ENCODE measurements around the gene NISCH. TPM values are rescaled to one million over a fixed set of nuclear protein-coding genes. Genes with fewer than 3 reads are reported as not detected.

Gene NISCH
- total RNA-seq, 1 donor from 2014 or later, result 240 TPM

- Mint-ChIP-seq H3K9me3 (no peaks in the 10 kb centered on the region), H3K36me3 (peaks cover 30% of the 10 kb centered on the region), H3K4me1 (peaks cover 40% of the 10 kb centered on the region), H3K27ac (no peak overlapping the region), H3K4me3 (peak overlapping the region; percentile 92), H3K27me3 (ENCODE audit: low read depth) (no peaks in the 10 kb centered on the region)
- DNase-seq (ENCODE audit: low spot score in 2 of 2, unreplicated experiment in 2 of 2), result no peak
- no peak for TF ChIP-seq CTCF (IDR thresholded peaks at IDR 0.05; ENCODE audit: unreplicated experiment)
Measured at GRCh38 chr3:52458031-52458760, 2.8 kb downstream of the NISCH start.

- DNase-seq (ENCODE audit: low spot score in 2 of 2, unreplicated experiment in 2 of 2), result no peak
- H3K4me3 Mint-ChIP-seq, result no peak overlapping the region
- H3K36me3 Mint-ChIP-seq, result peaks cover 32% of the 10 kb centered on the region
Measured at GRCh38 chr3:52458770-52459545, 3.6 kb downstream of the NISCH start.

DNA sequence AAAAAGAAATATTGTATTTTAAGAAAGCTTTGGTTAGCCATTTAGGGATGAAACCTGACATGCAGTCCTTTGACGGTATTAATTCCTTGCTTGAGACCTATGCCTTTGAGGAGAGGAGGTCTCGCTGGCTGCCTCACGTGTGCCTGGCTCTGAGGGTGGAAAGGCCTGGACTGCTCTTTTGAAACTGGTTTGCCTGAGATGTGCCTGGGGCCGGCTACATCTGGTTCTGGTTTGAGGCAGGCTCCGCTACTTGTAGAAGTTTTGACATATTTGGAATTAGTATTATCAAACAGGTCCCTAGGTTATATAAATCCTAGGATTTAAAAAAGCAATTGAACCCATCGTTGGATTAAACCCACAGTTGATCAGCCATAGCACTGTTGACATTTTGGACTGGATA is 6.5 kb downstream of the NISCH start:
- TF ChIP-seq CTCF (IDR thresholded peaks at IDR 0.05; ENCODE audit: unreplicated experiment), result no peak
- no peaks in the 10 kb centered on the region for H3K27me3 Mint-ChIP-seq (ENCODE audit: low read depth)
- no peak overlapping the region for H3K4me3 Mint-ChIP-seq
- no peaks in the 10 kb centered on the region for H3K9me3 Mint-ChIP-seq
- H3K36me3 Mint-ChIP-seq, result peaks cover 39% of the 10 kb centered on the region
- no peak for DNase-seq (ENCODE audit: low spot score in 2 of 2, unreplicated experiment in 2 of 2)
- peak overlapping the region; percentile 21 for H3K27ac Mint-ChIP-seq
- peaks cover 16% of the 10 kb centered on the region for H3K4me1 Mint-ChIP-seq

More at GRCh38 chr3:52458770-52459545, 3.6 kb downstream of the NISCH start:
- Mint-ChIP-seq H3K9me3 (no peaks in the 10 kb centered on the region), H3K27me3 (ENCODE audit: low read depth) (no peaks in the 10 kb centered on the region), H3K27ac (no peak overlapping the region), H3K4me1 (peaks cover 33% of the 10 kb centered on the region)
- no peak for TF ChIP-seq CTCF (IDR thresholded peaks at IDR 0.05; ENCODE audit: unreplicated experiment)

DNA sequence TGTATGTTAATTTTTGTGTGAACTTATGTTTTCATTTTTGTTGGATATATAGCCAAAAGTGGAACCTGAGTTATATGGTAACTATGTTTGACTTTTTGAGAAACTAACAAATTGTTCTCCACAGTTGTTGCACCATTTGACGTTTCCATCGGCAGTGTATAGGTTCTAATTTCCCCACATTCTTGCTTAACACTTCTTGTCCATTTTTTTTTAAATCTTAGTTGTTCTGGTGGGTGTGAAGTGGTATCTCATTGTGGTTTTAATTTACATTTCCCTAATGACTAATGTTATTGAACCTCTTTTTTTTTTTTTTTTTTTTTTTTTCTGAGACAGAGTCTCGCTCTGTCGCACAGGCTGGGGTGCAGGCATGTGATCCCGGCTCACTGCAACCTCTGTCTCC is 8.0 kb downstream of the NISCH start:
- no peak overlapping the region for H3K27ac Mint-ChIP-seq
- no peak for TF ChIP-seq CTCF (IDR thresholded peaks at IDR 0.05; ENCODE audit: unreplicated experiment)
- peaks cover 33% of the 10 kb centered on the region for H3K36me3 Mint-ChIP-seq
- DNase-seq (ENCODE audit: low spot score in 2 of 2, unreplicated experiment in 2 of 2), result no peak
- no peak overlapping the region for H3K4me3 Mint-ChIP-seq
- no peaks in the 10 kb centered on the region for H3K27me3 Mint-ChIP-seq (ENCODE audit: low read depth)
- no peaks in the 10 kb centered on the region for H3K9me3 Mint-ChIP-seq
- H3K4me1 Mint-ChIP-seq, result peaks cover 5% of the 10 kb centered on the region

- H3K27me3 Mint-ChIP-seq (ENCODE audit: low read depth), result no peaks in the 10 kb centered on the region
- H3K27ac Mint-ChIP-seq, result peak overlapping the region; percentile 66
- H3K4me1 Mint-ChIP-seq, result peaks cover 6% of the 10 kb centered on the region
- H3K9me3 Mint-ChIP-seq, result no peaks in the 10 kb centered on the region
- peaks cover 31% of the 10 kb centered on the region for H3K36me3 Mint-ChIP-seq
- H3K4me3 Mint-ChIP-seq, result no peak overlapping the region
- DNase-seq (ENCODE audit: low spot score in 2 of 2, unreplicated experiment in 2 of 2), result no peak
- no peak for TF ChIP-seq CTCF (IDR thresholded peaks at IDR 0.05; ENCODE audit: unreplicated experiment)
Measured at GRCh38 chr3:52468336-52468735, 12.9 kb downstream of the NISCH start.

Measured in mesothelial cell of epicardium (in vitro differentiated cells).